Measurements from ENCODE around the gene C9orf43.
A peak's percentile ranks its signal among the peaks of the same experiment; 100 is the strongest.
"Not testable (repeated sequence)": the region's sequence is repeated elsewhere in the genome, so short reads cannot be mapped to it uniquely, and the experiment has no call there.

C9orf43 gene

DNA sequence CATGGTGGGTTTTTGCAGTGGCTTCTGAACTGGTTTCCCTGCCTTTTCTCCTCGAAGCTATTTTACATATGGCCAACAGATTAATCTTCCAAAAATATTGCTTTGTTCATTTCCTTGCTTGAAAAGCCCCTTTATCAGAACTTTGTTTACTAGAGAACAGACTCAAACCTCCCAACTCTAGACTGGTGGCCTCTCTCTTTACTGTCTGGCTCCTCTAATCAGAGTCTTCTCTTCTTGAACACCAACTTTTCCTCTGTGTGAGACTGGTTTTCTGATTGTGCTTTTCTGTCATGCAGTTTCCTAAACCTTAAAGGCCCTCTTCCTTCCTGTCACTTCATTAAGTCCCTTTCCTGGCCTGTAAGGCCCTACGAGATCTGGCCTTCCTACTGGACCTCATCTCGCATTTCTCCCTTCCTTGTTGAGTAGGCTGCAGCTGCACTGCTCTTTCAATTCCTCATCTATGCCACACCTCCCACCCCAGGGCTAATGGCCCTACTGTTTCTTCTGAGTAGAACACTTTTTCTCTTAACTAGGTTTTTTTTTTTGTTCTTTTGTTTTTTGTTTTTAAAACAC, 5.7 kb downstream of the C9orf43 start:
- TF ChIP-seq POLR2A (IDR thresholded peaks at IDR 0.05; ENCODE audit: low read depth, low read length), result no peak
- FAIRE-seq, result no peak
- no peak for DNase-seq (ENCODE audit: insufficient read length, low spot score)

DNA sequence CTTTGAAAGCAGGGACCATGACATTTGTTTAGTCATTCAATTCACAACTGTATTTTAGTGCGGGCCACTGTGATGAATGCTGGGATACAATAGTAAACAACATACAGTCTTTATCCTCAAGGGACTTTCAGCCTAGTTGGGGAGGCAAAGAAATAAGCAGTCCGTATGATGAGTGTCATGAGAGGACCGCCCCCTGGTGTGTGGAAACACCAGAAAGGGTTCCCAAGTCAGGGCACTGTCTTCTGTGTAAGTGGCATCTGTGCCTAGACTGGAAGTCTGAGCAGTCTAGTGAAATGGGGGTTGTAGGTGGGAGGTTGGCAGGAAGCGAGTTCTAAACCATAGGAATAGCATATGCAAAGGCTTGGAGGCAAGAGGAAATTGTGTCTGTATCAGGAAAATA, 6.8 kb downstream of the C9orf43 start:
- TF ChIP-seq POLR2A (IDR thresholded peaks at IDR 0.05; ENCODE audit: low read depth, low read length), result no peak
- FAIRE-seq (no peak), DNase-seq (ENCODE audit: insufficient read length, low spot score) (no peak)

DNA sequence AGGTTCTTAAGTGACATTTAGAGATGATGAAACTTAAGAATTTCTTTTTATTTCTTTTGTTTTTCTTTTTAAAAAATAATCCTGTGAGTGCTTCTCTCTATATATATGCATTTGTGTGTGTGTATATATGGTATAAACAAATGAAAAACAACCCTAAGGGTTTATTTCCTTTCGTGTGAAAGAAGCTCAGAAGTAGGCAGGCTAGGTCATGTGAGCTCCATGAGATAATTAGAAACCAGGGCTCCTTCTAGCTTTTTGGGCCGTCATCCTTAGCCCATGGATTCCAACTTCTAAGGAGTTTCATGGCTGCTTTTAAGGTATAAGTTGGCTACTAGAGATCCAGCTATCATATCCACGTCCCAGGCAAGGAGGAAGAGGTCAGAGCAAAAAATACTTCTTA, 11.2 kb downstream of the C9orf43 start:
- DNase-seq (ENCODE audit: insufficient read length, low spot score) (no peak), FAIRE-seq (no peak)

DNA sequence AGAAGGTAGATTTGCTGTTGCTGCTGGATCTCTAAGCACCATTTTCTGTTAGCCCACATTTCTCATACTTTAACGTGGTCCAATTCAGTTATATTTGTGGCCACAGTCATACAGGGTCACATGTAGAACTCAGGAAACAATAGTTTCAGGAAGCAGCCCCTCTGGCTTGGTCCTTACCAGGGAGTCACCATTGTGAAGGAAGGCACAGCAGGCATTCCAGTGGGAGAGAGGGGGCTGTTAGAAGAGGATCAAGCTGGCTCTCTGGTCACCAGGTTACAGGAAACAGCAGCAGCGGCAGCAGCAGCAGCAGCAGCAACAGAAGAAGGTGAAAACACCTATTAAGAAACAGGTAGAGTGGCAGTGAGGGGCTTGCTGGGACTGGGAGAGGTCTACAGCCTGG, 14.5 kb downstream of the C9orf43 start:
- TF ChIP-seq POLR2A (IDR thresholded peaks at IDR 0.05; ENCODE audit: low read depth, low read length), result no peak
- FAIRE-seq (no peak), DNase-seq (ENCODE audit: insufficient read length, low spot score) (no peak)

More for the DNA sequence above, 11.2 kb downstream of the C9orf43 start:
- TF ChIP-seq POLR2A (IDR thresholded peaks at IDR 0.05; ENCODE audit: low read depth, low read length), result no peak

DNA sequence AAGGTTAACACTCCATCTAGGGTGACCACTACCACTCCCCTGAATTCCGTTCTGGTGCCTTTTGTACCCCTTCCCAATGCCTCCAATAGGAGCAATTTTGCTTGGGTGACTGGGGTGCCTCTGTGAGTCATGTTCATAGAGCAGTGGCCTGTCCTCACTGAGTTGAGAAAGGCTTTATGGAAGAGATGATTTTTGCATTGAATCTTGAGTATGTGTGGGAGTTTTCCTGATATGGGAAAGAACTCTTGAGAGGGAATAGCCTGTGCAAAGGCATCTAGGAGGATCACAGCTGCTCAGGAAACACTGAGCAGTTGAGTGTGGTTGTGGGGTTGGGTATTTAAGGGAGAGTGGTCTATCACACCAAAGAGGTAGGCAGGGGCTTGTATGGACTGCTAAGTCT, 16.2 kb downstream of the C9orf43 start:
- no peak for TF ChIP-seq POLR2A (IDR thresholded peaks at IDR 0.05; ENCODE audit: low read depth, low read length)
- DNase-seq (ENCODE audit: insufficient read length, low spot score) (no peak), FAIRE-seq (no peak)

DNA sequence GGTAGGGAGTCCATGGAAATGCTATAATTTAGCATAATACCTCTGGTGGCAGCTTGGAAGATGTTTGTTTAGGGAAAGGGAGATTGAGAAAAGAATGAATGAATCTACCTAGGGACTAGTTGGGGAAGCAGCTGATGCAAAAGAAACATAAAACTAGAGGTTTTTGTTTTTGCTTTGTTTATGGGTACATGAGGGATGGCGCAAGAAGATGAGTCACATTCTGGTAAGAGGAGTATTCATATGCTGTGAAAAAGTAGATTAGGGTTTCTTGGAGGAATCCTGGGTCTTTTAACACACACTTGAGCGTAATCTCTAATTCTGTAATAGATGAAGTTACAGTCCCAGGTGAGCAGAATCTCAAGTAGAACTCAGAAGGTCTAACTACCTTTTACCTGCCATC, 17.1 kb downstream of the C9orf43 start:
- no peak for TF ChIP-seq POLR2A (IDR thresholded peaks at IDR 0.05; ENCODE audit: low read depth, low read length)
- FAIRE-seq, result no peak
- DNase-seq (ENCODE audit: insufficient read length, low spot score), result no peak

DNA sequence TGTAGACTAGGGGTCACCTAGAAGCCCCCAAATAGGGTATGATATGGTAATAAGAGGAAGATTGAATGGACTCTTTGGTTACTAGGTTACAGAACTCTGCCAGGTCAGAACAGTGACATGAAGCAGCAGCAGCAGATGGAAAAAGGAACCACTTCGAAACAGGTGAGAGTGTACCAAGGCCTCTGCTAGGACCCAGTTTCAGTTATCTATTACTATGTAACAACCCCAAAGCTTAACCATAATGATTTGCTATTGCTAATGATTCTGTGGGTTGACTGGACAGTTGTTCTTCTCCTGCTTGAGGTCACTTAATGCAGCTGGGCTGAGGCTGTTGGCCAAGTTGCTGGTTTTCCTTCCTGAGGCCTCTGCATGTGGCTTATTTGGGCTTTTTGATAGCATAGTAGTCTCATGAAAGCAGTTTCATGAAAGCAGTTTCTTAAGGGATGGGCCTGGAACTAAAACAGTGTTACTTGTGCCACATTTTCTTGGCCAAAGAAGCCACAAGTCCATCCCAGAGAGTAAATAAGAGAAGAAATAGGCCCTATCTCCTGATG, 17.6 kb downstream of the C9orf43 start:
- DNase-seq (ENCODE audit: insufficient read length, low spot score) (no peak), FAIRE-seq (no peak)
- TF ChIP-seq POLR2A (IDR thresholded peaks at IDR 0.05; ENCODE audit: low read depth, low read length), result no peak

DNA sequence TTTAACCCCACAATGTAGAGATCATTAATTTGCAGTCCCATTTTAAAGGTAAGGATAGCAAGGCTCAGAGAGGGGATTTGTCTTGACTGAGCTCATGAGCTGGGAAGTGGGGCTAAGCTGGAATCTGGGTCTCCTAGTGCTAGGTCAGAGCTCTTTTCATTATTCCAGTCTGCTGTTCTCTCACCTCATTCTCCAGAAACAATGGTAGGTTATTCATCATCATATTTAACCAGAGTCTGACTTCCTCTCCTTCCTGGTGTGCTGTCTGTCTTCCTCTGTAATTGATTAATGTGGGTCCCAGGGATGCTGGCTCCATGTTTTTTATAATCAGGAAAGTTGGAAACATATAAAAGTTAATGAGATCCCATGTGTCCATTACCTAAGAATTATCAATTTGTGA, 20.6 kb downstream of the C9orf43 start:
- FAIRE-seq (no peak), DNase-seq (ENCODE audit: insufficient read length, low spot score) (no peak)
- TF ChIP-seq POLR2A (IDR thresholded peaks at IDR 0.05; ENCODE audit: low read depth, low read length), result no peak

DNA sequence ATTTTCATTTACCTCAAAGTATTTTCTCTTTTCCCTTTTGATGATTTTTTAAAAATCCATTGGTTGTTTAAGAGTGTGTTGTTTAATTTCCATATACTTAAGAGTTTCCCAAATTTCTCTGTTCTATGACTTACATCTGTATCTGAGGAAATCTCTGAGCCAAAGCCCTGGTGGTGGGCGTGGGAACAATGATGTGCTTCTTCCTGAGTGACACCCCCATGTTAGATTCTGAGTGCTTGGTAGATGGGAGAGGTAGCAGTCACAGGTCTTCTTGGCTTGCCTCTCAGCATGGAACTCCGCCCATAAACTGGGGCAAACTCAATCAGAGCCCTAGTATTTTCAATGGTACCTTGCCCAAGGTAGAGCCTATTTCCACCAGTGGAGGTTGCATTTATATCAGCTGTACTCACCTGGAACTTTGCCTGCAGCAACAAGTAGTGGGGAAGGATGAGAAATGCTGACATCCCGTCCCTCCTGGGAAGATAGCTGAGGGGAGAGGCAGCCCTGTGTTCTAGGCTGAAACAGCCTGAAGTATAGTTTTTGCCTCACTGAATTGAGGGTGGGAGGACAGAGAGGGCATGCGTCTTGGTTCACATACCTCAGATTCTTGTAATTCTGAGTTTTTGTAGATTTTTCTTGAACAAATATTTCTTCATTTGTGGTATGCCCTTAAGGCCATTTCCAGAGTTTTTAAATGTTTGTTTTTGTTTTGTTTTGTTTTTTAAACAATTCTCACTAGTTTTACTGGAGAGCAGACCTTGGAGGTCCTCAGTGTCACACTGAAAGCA, 26.4 kb downstream of the C9orf43 start:
- DNase-seq (ENCODE audit: insufficient read length, low spot score), result no peak
- TF ChIP-seq POLR2A (IDR thresholded peaks at IDR 0.05; ENCODE audit: low read depth, low read length), result no peak
- FAIRE-seq, result no peak

DNA sequence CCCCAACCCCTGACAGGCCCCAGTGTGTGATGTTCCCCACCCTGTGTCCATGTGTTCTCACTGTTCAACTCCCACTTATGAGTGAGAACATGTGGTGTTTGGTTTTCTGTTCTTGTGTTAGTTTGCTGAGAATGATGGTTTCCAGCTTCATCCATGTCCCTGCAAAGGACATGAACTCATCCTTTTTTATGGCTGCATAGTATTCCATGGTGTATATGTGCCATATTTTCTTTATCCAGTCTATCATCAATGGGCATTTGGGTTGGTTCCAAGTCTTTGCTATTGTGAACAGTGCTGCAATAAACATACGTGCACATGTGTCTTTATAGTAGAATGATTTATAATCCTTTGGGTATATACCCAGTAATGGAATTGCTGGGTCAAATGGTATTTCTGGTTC, 27.2 kb downstream of the C9orf43 start:
- not testable (repeated sequence) for FAIRE-seq; DNase-seq (ENCODE audit: insufficient read length, low spot score)

DNA sequence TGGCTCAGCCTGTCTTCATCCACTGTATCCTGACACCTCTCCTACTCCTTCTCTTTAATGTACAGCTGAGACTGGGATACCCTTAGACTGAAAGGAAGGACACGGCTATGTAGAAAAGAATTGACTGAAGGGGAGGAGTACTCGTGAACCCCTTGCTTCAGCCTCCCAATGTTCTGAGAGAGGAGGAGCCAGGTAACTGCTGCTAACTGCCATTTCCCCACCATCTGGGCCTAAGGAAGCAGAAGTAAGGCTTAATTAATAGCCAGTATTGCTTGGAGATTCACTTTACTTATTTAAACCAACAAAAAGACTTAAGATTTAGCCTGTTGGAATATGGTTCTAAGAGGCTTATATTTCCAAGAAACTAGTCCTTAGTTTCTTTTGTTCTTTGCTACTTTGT, 34.2 kb downstream of the C9orf43 start:
- FAIRE-seq (no peak), DNase-seq (ENCODE audit: insufficient read length, low spot score) (no peak)
- no peak for TF ChIP-seq POLR2A (IDR thresholded peaks at IDR 0.05; ENCODE audit: low read depth, low read length)

DNA sequence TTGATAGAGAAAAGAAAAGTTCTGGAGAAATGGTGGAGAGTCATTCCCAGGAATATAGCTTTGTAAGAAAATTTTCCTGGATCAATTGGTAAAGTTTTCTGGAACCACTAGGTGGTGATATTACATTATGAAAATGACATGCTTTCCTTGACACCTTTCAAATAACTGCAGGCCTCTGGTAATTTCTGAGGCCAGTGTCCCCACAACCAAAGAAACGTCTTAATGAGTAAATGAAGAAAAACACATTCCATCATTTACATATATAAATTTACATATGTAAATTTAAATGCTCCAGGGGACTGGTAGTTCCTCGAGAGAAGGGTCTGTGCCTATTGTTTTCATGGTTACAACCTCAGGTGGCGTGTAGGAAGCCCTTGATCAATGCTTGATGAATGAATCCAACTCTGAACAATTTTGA, 35.8 kb downstream of the C9orf43 start:
- DNase-seq (ENCODE audit: insufficient read length, low spot score) (no peak), FAIRE-seq (peak; percentile 88)
- no peak for TF ChIP-seq POLR2A (IDR thresholded peaks at IDR 0.05; ENCODE audit: low read depth, low read length)

DNA sequence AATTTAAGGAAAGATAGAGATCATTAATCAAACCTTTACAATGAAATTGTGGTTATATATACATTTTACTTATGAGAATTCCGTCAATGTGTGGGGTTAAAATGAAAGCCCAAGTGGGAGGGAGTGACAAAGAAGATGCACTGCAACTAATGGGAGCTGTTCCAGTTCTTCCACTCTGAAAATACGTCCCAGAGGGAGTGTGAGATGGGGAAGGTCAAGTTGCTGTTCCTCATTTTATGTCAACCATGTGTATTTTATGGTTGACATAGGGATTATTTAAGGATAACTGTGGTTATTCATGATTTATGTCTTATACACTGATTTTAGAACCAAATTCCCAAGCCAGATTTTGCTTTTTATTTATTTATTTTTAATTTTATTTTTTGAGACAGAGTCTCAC, 38.8 kb downstream of the C9orf43 start:
- FAIRE-seq (no peak), DNase-seq (ENCODE audit: insufficient read length, low spot score) (no peak)
- TF ChIP-seq POLR2A (IDR thresholded peaks at IDR 0.05; ENCODE audit: low read depth, low read length), result no peak

DNA sequence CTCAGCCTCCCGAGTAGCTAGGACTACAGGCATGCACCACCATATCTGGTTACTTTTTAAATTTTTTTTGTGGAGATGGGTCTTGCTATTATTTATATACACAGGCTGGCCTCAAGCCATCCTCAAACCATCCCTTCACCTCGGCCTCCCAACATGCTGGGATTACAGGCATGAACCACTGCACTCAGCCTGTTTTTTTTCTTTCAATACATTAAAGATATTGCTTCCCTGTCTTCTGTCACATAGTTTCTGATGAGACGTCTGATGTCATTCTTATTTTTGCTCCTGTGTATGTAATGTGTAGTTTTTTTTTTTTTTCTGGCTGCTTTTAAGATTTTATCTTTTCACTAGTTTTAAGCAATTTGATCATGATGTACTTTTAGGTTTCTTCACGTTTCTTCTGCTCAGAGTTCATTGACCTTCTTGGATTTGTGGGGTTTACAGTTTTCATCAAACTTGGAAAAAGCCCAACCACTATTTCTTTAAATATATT, 41.6 kb downstream of the C9orf43 start:
- no peak for TF ChIP-seq POLR2A (IDR thresholded peaks at IDR 0.05; ENCODE audit: low read depth, low read length)
- FAIRE-seq (no peak), DNase-seq (ENCODE audit: insufficient read length, low spot score) (no peak)
